AG09319 (cell line): ENCODE data around the gene CTSD.

Experiments used
- DNase-seq: peaks from one replicate; pipeline ENCODE4 v3.0.0-alpha.2; 2010; ENCODE audit warnings: low read depth; ENCODE audit errors: extremely low read depth
- TF ChIP-seq, protein P1 (sequence below): IDR thresholded peaks from 2 replicates; pipeline ENCODE4 v1.5.1; 2011; ENCODE audit warnings: low read depth, mild to moderate bottlenecking, inconsistent platforms, low read length, moderate library complexity

Gene CTSD

DNA sequence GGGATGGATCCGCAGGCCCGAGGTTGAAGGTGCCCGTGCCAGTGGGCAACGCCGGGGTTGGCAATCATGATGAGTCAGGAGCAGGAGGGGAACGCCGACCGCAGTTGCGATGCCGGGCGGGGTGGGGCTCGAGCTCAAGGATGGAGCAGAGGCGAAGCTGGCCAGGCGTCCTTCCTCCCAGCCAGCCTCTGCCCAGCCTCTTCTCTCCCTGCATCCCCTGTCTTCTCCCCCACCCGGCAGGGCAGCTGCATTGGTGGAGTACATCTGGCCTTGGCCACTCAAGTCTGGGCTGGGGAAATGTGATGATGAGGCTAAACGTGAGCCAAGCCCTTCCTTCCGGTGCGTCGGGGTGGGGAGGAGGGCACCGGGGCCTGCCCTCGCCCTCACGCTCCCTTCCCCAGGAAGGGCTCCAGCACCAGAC is 17.2 kb downstream of the CTSD start:
- TF ChIP-seq, protein P1, sequence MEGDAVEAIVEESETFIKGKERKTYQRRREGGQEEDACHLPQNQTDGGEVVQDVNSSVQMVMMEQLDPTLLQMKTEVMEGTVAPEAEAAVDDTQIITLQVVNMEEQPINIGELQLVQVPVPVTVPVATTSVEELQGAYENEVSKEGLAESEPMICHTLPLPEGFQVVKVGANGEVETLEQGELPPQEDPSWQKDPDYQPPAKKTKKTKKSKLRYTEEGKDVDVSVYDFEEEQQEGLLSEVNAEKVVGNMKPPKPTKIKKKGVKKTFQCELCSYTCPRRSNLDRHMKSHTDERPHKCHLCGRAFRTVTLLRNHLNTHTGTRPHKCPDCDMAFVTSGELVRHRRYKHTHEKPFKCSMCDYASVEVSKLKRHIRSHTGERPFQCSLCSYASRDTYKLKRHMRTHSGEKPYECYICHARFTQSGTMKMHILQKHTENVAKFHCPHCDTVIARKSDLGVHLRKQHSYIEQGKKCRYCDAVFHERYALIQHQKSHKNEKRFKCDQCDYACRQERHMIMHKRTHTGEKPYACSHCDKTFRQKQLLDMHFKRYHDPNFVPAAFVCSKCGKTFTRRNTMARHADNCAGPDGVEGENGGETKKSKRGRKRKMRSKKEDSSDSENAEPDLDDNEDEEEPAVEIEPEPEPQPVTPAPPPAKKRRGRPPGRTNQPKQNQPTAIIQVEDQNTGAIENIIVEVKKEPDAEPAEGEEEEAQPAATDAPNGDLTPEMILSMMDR: no peak
- no peak for DNase-seq

GRCh38 chr11:1745701-1746320 is 17.9 kb downstream of the CTSD start:
- DNase-seq: no peak
- TF ChIP-seq, protein P1: no peak

GRCh38 chr11:1744891-1745700 is 18.6 kb downstream of the CTSD start:
- TF ChIP-seq, protein P1: no peak
- no peak for DNase-seq

DNA sequence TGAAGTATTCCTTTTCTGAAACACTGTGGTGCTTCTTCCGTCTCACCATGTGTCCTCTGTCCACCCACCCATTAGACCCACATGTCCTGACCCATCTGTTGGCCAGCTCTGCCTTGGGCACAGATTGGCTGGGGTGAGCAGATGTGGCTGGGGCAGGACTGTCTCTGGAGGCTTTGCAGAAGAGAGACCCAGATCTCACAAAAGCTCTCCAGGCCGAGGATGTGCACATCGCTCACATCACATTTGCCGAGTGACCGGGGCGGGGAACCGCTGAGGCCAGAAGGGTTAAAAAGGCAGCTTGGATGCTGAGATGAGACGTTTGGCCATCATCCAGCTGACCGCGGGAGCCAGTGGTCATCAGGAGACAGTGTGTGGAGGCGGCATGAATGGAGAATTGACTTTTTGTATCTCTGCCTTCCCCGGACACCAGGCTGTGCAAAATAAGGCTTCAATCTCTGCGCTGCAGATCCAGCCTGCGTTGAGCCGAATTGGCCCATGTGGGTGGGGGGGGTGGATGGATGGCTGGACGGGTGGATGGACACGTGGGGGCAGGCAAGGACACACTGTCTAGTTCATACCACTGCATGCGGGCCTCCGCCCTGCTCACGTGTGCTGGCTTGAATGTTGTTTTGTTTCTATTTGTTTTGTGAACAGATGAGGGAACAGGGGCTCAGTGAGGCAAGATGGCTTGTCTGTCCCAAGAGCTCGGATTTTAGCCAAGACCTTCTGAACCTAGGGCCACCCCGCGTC is 19.4 kb downstream of the CTSD start:
- no peak for DNase-seq
- TF ChIP-seq, protein P1: no peak

DNA sequence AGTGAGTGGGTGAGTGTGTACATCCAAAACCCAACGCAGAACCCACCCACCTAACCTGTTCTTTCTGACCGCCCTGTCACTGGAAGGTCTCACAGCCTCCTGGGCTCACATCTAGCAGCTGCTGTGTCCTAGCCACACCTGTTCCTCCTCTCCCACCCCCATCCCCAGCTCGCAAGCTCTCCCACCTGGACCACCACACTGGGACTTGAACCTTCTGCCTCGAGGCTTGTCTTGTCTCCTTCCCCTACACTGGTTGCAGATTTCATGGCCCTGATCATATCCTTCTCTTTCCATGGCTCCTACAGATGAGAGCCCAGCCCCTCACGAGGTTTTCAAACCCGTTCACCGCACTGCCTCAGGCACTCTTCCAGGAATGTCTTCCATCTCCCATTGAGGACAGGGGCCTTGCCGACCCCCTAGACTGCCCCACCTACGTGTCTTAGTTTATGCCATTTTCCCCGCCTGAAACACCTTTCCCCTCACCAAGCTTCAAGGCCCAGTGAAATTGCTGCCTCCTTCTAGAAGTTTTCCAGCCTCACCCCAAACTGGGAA is 20.1 kb downstream of the CTSD start:
- no peak for DNase-seq
- TF ChIP-seq, protein P1: no peak

DNA sequence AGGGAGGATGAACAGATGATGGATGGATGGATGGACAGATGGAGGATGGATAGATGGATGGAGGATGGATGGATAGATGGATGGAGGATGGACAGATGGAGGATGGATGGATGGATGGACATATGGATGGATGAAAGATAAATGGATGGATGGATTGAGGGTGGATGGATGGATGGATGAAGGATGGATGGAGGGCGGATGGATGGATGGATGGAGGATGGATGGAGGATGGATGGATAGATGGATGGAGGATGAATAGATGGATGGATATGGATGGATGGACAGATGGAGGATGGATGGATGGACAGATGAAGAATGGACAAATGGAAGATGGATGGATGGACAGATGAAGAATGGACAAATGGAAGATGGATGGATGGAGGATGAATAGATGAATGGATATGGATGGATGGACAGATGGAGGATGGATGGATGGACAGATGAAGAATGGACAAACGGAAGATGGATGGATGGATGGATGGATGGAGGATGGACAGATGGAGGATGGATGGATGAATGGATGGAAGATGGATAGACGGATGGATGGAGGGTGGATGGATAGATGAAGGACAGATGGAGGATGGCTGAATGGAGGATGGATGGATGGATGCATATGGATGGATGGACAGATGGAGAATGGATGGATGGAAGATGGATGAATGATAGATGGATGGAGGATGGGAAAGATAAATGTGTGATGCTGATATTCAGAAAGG is 20.7 kb downstream of the CTSD start:
- TF ChIP-seq, protein P1: no peak
- DNase-seq: no peak
